Measurements from ENCODE around the gene RPTN.

RPTN gene

DNA sequence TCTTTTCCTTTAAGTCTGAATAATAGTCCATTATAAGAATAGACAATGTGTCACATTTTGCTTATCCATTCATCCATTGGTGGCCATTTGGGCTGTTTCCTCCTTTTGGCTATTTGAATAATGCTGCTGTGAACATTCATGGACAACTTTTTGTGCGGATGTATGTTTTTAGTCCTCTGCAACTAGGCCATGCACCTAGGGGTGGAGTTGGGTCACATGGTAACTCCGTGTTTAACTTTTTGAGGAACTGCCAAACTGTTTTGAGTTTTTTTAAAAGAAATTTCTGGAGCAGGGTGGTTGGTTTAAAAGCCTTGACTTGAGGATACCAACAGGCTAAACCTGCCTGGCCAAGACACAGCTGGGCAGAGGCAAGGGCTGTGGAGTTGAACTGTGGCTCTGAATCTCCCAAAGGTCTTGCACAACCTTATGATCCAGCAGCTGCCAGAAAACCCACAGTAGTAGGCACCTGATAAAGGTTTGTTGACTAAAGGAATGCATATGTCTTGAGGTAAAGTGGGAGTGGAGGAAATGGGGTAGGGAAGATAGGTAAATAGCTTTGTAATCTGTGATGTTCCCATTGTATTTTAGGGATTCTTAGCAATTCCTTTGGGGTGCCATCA is 5.6 kb upstream of the RPTN start:
- DNase-seq (ENCODE audit: low read depth), result no peak
- no peak overlapping the region for H3K4me3 ChIP-seq (ENCODE audit: low read length)
- TF ChIP-seq, protein P1, sequence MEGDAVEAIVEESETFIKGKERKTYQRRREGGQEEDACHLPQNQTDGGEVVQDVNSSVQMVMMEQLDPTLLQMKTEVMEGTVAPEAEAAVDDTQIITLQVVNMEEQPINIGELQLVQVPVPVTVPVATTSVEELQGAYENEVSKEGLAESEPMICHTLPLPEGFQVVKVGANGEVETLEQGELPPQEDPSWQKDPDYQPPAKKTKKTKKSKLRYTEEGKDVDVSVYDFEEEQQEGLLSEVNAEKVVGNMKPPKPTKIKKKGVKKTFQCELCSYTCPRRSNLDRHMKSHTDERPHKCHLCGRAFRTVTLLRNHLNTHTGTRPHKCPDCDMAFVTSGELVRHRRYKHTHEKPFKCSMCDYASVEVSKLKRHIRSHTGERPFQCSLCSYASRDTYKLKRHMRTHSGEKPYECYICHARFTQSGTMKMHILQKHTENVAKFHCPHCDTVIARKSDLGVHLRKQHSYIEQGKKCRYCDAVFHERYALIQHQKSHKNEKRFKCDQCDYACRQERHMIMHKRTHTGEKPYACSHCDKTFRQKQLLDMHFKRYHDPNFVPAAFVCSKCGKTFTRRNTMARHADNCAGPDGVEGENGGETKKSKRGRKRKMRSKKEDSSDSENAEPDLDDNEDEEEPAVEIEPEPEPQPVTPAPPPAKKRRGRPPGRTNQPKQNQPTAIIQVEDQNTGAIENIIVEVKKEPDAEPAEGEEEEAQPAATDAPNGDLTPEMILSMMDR (conservative IDR thresholded peaks at IDR 0.05; ENCODE audit: low read depth, low read length), result no peak

DNA sequence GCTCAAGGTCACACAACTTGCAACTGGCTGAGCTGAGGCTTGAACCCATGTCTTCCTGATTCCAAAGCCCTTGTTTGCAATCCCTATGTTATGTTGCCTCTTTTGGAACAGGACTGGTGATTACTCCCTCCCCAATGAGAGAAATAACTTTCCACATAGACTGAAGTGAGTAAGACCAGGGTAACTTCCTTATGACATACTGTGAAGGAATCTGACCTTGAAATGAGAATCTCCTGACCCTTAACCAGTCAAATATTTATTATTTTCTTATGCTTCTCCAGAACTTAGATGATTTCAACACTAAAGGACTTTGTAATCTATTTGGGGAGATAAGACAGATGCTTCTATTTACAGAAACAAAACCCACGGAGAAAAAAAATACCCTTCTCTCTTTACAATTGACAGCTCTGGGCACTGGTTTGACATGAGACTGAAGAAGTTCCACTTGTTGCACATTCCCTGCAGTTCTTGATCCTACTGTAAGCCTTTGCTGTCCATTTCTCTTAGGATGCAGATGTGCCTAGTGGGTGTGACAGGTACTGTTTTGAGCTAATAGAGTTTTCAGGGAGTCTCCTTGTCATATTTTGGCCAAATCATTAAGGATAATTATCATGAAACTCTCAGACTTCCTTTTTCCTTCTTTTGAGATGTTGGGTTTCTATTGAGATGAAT is 3.9 kb upstream of the RPTN start:
- TF ChIP-seq, protein P1 (conservative IDR thresholded peaks at IDR 0.05; ENCODE audit: low read depth, low read length), result no peak
- no peak for DNase-seq (ENCODE audit: low read depth)

GRCh38 chr1:152160576-152160975 is 1.5 kb upstream of the RPTN start:
- TF ChIP-seq, protein P1 (conservative IDR thresholded peaks at IDR 0.05; ENCODE audit: low read depth, low read length), result no peak
- H3K4me3 ChIP-seq (ENCODE audit: low read length), result no peak overlapping the region
- no peak for DNase-seq (ENCODE audit: low read depth)

More for the DNA sequence above, 3.9 kb upstream of the RPTN start:
- no peak overlapping the region for H3K4me3 ChIP-seq (ENCODE audit: low read length)

GRCh38 chr1:152153996-152154395 is 5.0 kb downstream of the RPTN start:
- TF ChIP-seq, protein P1 (conservative IDR thresholded peaks at IDR 0.05; ENCODE audit: low read depth, low read length), result no peak
- H3K4me3 ChIP-seq (ENCODE audit: low read length), result no peak overlapping the region
- no peak for DNase-seq (ENCODE audit: low read depth)

DNA sequence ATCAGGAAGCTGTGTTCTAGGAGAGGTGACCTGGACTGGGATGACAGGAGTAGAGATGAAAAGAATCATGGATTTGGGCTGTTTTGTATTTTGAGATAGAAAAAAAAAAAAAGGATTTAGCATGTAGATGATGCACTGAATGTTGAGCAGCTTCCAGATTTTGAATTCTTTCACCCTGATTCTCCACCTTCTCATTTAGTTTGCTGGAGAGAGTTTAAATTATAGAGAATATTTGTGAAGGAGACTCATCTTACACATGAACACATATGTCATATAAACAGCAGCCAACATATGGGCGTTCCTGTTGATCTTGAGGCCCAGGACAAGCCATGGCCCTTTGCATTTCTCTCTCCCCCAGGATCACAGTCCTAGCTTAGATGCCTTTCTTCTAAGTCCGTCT is 7.4 kb downstream of the RPTN start:
- no peak overlapping the region for H3K4me3 ChIP-seq (ENCODE audit: low read length)
- TF ChIP-seq, protein P1 (conservative IDR thresholded peaks at IDR 0.05; ENCODE audit: low read depth, low read length), result no peak
- no peak for DNase-seq (ENCODE audit: low read depth)

GRCh38 chr1:152148981-152149380 is 10.0 kb downstream of the RPTN start:
- no peak overlapping the region for H3K4me3 ChIP-seq (ENCODE audit: low read length)
- TF ChIP-seq, protein P1 (conservative IDR thresholded peaks at IDR 0.05; ENCODE audit: low read depth, low read length), result no peak
- DNase-seq (ENCODE audit: low read depth), result no peak

DNA sequence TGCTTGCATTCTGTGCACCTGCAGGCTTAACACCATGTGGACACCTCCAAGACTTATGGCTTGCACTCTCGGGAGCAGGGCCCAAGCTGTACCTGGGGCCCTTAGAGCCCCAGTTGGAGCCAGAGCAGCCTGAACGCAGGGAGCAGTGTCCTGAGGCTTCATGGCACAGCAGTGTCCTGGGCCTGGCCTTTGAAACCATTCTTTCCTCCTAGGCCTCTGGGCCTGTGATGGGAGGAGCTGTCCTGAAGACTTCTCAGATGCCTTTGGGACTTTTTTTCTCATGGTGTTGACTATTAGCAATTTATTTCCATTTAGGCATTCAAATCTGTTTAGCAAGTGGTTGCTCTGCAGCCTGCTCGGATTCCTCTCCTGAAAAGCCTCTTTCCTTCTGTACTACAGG is 11.0 kb downstream of the RPTN start:
- H3K4me3 ChIP-seq (ENCODE audit: low read length), result no peak overlapping the region
- TF ChIP-seq, protein P1 (conservative IDR thresholded peaks at IDR 0.05; ENCODE audit: low read depth, low read length), result no peak
- no peak for DNase-seq (ENCODE audit: low read depth)
